ENCODE results near the gene HACE1. TPM values are rescaled to one million over a fixed set of nuclear protein-coding genes. Genes with fewer than 3 reads are reported as not detected.

HACE1 gene
- total and polyA plus RNA-seq, 2 donors: 11.4 to 39.8 TPM

GRCh38 chr6:104705095-104705707, 154.5 kb downstream of the HACE1 start:
- DNase-seq (ENCODE audit: extremely low spot score): no peak
- Histone ChIP-seq H3K4me3 (ENCODE audit: low read depth, low read length) (no peak overlapping the region), H3K4me1 (ENCODE audit: insufficient read depth) (no peaks in the 10 kb centered on the region), H3K27ac (ENCODE audit: low read depth) (no peak overlapping the region), H3K36me3 (ENCODE audit: insufficient read depth) (no peaks in the 10 kb centered on the region)
- 31% methylated on average over 8 of the region's 8 CpGs for WGBS

DNA sequence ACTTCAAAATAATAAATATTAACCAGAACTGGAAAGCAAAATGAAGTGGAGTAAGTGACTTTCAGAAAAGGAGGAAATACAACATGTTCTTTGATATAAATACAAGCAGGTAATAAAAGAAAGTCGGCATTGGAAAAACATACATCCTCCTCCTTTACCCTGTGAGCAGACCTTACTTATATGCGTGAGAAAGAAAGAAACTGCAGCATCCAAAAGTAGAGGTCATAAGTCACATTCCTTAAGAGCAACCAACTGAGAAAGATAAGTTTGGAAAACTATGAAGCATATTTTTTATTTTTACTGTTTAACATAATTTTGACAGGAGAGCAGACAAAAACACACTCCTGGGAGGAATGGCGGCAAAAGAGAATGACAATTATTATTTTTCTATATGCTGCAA, 155.5 kb downstream of the HACE1 start:
- no peaks in the 10 kb centered on the region for H3K36me3 ChIP-seq (ENCODE audit: insufficient read depth)
- no peaks in the 10 kb centered on the region for H3K4me1 ChIP-seq (ENCODE audit: insufficient read depth)
- WGBS: 62% methylated on average over 3 of the region's 3 CpGs

DNA sequence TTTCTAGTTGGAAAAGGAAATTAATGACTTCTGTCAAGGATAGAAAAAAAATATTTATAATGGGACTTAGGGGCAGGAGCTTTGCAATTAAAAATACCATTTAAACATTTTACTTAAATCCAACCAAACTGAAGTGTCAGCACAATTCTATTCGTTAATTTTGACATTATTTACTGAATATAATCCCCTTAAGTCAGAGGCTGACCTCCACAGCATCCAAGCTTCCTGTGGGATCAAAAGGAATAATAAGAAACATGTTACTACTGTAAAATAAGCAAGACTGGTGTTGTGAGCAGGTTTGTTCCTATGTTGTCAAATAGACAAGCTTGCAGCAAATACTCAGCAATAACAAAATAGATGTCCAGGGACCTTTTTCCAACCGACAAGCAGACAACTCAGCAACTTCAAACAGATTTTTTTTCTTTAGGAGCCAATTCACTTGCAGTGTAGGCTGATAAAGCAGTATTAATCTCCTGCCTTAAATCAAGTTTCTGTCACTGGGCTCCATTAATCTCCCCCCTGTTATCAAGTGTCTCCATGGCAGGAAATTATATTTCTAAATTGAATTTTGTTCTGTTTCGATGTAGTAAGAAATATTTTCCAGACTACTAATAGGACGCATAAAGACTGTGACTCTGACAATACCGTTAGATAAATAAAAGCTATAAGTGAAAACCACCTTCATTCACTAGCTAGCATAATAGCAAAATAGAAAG, 157.4 kb downstream of the HACE1 start:
- Histone ChIP-seq H3K27ac (ENCODE audit: low read depth) (no peak overlapping the region), H3K4me1 (ENCODE audit: insufficient read depth) (no peaks in the 10 kb centered on the region), H3K36me3 (ENCODE audit: insufficient read depth) (no peaks in the 10 kb centered on the region), H3K4me3 (ENCODE audit: low read depth, low read length) (no peak overlapping the region)
- no peak for DNase-seq (ENCODE audit: extremely low spot score)
- 52% methylated on average over 5 of the region's 5 CpGs for WGBS

More for the DNA sequence above, 155.5 kb downstream of the HACE1 start:
- Histone ChIP-seq H3K27ac (ENCODE audit: low read depth) (no peak overlapping the region), H3K4me3 (ENCODE audit: low read depth, low read length) (no peak overlapping the region)
- no peak for DNase-seq (ENCODE audit: extremely low spot score)

DNA sequence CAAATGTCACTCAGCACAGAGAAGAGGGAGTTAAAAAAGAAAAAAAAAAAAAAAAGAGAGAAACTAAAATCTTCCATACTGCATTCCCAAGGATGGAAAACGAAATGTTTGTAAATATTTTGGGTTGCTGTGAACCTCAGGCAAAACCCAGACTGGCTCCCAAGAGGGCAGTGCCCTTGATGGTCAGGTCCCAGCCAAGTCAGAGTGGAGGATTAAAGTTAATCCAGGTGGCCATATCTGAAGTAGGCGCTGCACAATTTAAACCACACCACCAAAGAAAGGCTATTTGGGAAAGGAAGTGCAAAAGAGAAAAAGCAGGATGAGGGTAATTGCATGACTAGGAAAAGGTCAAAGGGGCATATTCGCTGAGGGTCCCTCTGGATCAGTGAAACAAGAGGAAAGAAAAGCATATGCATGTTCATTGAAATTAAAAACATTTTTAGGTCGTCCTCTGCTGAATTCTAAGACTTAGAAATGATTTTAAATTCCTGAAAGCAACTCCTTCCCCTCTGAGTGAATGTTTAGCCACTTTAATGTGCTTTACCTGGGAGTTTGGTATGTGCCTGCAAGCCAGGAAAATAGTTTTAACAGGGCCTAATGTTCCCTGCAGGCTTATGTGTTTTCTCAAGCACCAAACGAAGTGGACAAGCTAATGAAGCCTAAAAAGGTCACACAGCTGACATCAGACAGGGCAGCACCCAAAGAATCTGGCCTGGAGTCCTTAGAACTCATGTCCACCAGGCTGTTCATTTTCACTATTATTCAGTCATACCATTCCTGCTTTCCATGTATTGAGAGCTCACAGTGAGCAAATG, 159.1 kb downstream of the HACE1 start:
- DNase-seq (ENCODE audit: extremely low spot score): no peak
- H3K4me1 ChIP-seq (ENCODE audit: insufficient read depth): no peaks in the 10 kb centered on the region
- no peaks in the 10 kb centered on the region for H3K36me3 ChIP-seq (ENCODE audit: insufficient read depth)
- 57% methylated on average over 5 of the region's 5 CpGs for WGBS
- no peak overlapping the region for H3K4me3 ChIP-seq (ENCODE audit: low read depth, low read length)
- H3K27ac ChIP-seq (ENCODE audit: low read depth): no peak overlapping the region

GRCh38 chr6:104699593-104700329, 160.0 kb downstream of the HACE1 start:
- no peak for DNase-seq (ENCODE audit: extremely low spot score)
- H3K36me3 ChIP-seq (ENCODE audit: insufficient read depth): no peaks in the 10 kb centered on the region
- no peak overlapping the region for H3K27ac ChIP-seq (ENCODE audit: low read depth)
- H3K4me1 ChIP-seq (ENCODE audit: insufficient read depth): no peaks in the 10 kb centered on the region
- H3K4me3 ChIP-seq (ENCODE audit: low read depth, low read length): no peak overlapping the region
- WGBS: 66% methylated on average over 8 of the region's 8 CpGs

GRCh38 chr6:104698979-104699378, 160.7 kb downstream of the HACE1 start:
- H3K4me1 ChIP-seq (ENCODE audit: insufficient read depth): no peaks in the 10 kb centered on the region
- 100% methylated on average over 1 of the region's 1 CpG for WGBS
- H3K4me3 ChIP-seq (ENCODE audit: low read depth, low read length): no peak overlapping the region
- no peak overlapping the region for H3K27ac ChIP-seq (ENCODE audit: low read depth)
- no peaks in the 10 kb centered on the region for H3K36me3 ChIP-seq (ENCODE audit: insufficient read depth)
- DNase-seq (ENCODE audit: extremely low spot score): no peak

DNA sequence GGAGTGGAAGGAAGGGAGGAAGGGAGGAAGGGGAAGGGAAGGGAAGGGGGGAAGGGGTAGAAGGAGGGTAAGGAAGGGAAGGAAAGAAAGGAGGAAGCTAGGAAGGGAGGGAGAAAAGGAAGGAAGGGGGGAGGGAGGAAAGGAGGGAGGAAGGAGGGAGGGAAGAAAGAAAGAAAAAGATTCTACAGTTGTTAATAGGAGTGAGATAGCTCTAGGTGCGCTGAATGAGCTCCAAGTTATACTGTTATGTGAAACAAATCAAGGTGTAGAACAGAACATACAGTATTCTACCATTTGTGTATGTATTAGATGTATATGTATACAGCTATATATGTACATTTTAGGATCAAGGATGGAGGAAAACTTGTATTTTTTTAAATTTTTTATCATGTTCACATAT, 167.7 kb downstream of the HACE1 start:
- no peak for DNase-seq (ENCODE audit: extremely low spot score)
- Histone ChIP-seq H3K4me3 (ENCODE audit: low read depth, low read length) (no peak overlapping the region), H3K36me3 (ENCODE audit: insufficient read depth) (no peaks in the 10 kb centered on the region), H3K27ac (ENCODE audit: low read depth) (no peak overlapping the region), H3K4me1 (ENCODE audit: insufficient read depth) (no peaks in the 10 kb centered on the region)
- WGBS: 95% methylated on average over 1 of the region's 1 CpG

GRCh38 chr6:104689551-104690205, 170.0 kb downstream of the HACE1 start:
- DNase-seq (ENCODE audit: extremely low spot score): no peak
- H3K4me1 ChIP-seq (ENCODE audit: insufficient read depth): no peaks in the 10 kb centered on the region
- no peaks in the 10 kb centered on the region for H3K36me3 ChIP-seq (ENCODE audit: insufficient read depth)
- no peak overlapping the region for H3K27ac ChIP-seq (ENCODE audit: low read depth)
- 67% methylated on average over 3 of the region's 3 CpGs for WGBS
- no peak overlapping the region for H3K4me3 ChIP-seq (ENCODE audit: low read depth, low read length)

DNA sequence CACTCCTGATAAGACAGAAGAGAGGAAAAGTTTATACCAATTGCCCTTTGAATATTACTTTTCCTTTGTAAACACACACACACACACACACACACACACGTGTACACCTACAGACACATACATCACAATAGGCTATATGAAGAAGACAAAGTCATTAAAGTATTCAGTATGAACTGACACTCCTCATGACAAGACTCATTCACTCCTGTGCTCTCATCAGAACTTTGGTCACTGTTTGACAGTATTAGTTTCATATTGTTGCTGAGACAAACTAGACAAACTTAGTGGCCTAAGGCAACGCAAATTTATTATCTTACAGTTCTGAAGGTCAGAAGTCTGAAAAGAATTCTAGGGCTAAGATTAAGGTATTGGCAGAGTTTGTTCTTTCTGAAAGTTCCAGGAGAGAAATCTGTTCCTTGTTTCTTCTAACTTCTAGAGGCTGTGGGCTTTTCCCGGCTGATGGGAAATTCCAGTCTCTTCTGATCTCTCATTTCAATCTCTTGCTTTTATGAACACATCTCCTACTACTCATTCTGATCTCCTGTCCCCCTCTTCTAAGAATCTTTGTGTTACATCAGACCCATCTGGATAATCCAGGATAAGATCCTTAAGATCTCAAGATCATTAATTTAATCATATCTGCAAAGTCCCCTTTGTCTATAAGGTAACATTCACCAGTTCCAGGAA, 171.3 kb downstream of the HACE1 start:
- Histone ChIP-seq H3K4me3 (ENCODE audit: low read depth, low read length) (no peak overlapping the region), H3K27ac (ENCODE audit: low read depth) (no peak overlapping the region), H3K36me3 (ENCODE audit: insufficient read depth) (no peaks in the 10 kb centered on the region), H3K4me1 (ENCODE audit: insufficient read depth) (no peaks in the 10 kb centered on the region)
- no peak for DNase-seq (ENCODE audit: extremely low spot score)
- WGBS: 68% methylated on average over 3 of the region's 3 CpGs

DNA sequence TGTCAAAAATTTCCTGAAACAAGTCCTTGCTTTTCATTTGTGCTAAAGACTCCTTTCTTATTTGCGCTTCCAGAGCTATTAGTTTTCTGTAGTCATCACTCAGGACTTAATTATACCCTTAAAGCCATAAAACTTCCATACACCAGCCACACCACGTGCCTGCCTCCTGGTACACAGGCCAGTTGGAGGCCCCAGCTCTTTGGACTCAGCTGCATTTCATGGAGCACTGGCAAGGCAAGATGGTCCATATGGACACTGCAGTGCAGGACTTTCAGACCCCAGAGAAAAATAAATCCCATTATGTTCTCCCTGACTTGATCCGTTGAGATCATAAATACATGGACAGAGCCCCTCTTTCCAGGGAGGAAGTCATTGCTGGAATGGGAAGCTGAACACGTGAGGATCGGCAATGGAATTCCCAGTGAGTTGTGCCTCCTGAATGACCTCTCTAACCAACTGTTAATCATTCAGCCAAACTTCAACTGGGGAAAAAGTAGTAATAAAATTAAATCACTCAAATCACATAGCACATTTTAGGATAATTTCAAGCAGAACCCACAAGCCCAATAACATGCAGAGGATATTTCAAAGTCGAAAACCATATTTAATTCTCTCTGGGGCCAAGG, 173.1 kb downstream of the HACE1 start:
- no peak for DNase-seq (ENCODE audit: extremely low spot score)
- H3K36me3 ChIP-seq (ENCODE audit: insufficient read depth): no peaks in the 10 kb centered on the region
- no peak overlapping the region for H3K4me3 ChIP-seq (ENCODE audit: low read depth, low read length)
- 81% methylated on average over 6 of the region's 6 CpGs for WGBS
- H3K4me1 ChIP-seq (ENCODE audit: insufficient read depth): no peaks in the 10 kb centered on the region
- no peak overlapping the region for H3K27ac ChIP-seq (ENCODE audit: low read depth)

DNA sequence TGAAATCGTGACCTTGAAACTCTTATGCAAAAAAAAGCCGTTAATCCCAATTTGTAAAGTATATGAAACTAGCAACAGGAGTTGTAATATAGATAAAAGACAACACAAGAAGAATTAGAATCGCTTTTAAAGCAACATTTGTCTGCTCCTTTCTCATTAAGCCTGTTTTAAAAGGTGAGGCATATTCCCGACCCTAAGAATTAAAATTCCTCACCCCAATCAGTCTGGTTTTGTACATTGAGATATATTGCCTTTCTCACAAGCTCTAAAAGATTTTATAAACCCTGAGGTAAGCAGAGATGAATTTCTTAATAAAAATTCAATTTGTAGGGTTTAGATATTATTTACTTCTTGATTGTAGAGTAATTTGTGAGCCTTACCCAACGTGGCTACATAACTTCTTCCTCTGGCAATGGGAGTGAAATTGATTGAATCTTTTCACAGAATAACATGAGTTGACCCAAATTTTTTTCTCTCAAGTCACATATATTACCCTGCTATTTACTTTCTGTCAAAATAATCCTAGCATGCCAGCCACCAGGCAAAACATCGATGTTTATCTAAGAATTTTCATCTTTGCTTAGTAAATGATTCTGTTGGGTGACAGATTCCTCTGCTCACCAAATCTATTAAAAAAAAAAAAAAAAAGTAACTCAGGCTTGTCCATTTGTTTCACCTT, 173.7 kb downstream of the HACE1 start:
- 77% methylated on average over 6 of the region's 6 CpGs for WGBS
- Histone ChIP-seq H3K4me3 (ENCODE audit: low read depth, low read length) (no peak overlapping the region), H3K36me3 (ENCODE audit: insufficient read depth) (no peaks in the 10 kb centered on the region), H3K4me1 (ENCODE audit: insufficient read depth) (no peaks in the 10 kb centered on the region), H3K27ac (ENCODE audit: low read depth) (no peak overlapping the region)
- DNase-seq (ENCODE audit: extremely low spot score): no peak

GRCh38 chr6:104684911-104685415, 174.8 kb downstream of the HACE1 start:
- H3K4me1 ChIP-seq (ENCODE audit: insufficient read depth): no peaks in the 10 kb centered on the region
- no peaks in the 10 kb centered on the region for H3K36me3 ChIP-seq (ENCODE audit: insufficient read depth)
- no peak overlapping the region for H3K27ac ChIP-seq (ENCODE audit: low read depth)
- no peak overlapping the region for H3K4me3 ChIP-seq (ENCODE audit: low read depth, low read length)
- 75% methylated on average over 2 of the region's 2 CpGs for WGBS
- DNase-seq (ENCODE audit: extremely low spot score): no peak

Data from urinary bladder (tissue), 4 donors.